ENCODE results near the gene PTPRD.

- TF ChIP-seq CTCF (IDR thresholded peaks at IDR 0.05), result no peak
- TF ChIP-seq POLR2A (IDR thresholded peaks at IDR 0.05), result no peak
These were observed 1723.7 kb downstream of the PTPRD start for GRCh38 chr9:8889100-8889499.

Measured in Peyer's patch (tissue), 4 donors.